Left lung (tissue), 10 donors: ENCODE results near the gene TEX51. TPM values are rescaled to one million over a fixed set of nuclear protein-coding genes. Genes with fewer than 3 reads are reported as not detected.

ENCODE experiments used
- ATAC-seq: fragments of 200-7000 bp; cut with Tn5 transposase; one replicate; pipeline ENCODE4 v1.9.1; 2020; ENCODE audit warnings: moderate library complexity
- DNase-seq, 4 donors: peaks; one replicate each; pipeline ENCODE4 v3.0.0-alpha.2; 2013 to 2020
- H3K27ac ChIP-seq, 2 donors: fragments of 200-600 bp; sonication (generic) in 1 of 2; one replicate each; pipeline versions ENCODE4 v1.5.0 to v1.8.0; 2020 to 2021
- H3K27me3 ChIP-seq, 2 donors: fragments of 200-600 bp; sonication (generic) in 1 of 2; one replicate each; pipeline versions ENCODE4 v1.5.0 to v1.8.0; 2020 to 2021
- H3K36me3 ChIP-seq, 2 donors: fragments of 200-600 bp; sonication (generic) in 1 of 2; one replicate each; pipeline versions ENCODE4 v1.5.0 to v1.8.0; 2020 to 2021
- H3K4me1 ChIP-seq, 2 donors: fragments of 200-600 bp; one replicate each; pipeline ENCODE4 v1.8.0; 2021
- H3K4me3 ChIP-seq, 2 donors: fragments of 200-600 bp; sonication (generic) in 1 of 2; one replicate each; pipeline versions ENCODE4 v1.5.0 to v1.8.0; 2020 to 2021; ENCODE audit warnings: mild to moderate bottlenecking in 1 of 2
- H3K9me3 ChIP-seq, 2 donors: fragments of 200-600 bp; sonication (generic) in 1 of 2; one replicate each; pipeline versions ENCODE4 v1.5.0 to v1.8.0; 2020 to 2021
- CTCF ChIP-seq, 2 donors: fragments of 200-600 bp; sonication (generic) in 1 of 2; IDR thresholded peaks; one replicate each; pipeline versions ENCODE4 v1.5.0 to v1.8.0; 2021; ENCODE audit warnings: antibody characterized with exemption in 2 of 2
- intact Hi-C, 2 donors: fragments of 100-400 bp; cut with DNase I; formaldehyde crosslinking; loops; one replicate each; pipeline versions ENCODE4 v1.11.2 to v1.14.2; 2022
- polyA plus RNA-seq, 6 donors: library from polyadenylated mRNA; unstranded; fragments of 120-200 nt; gene quantifications; one replicate each; pipeline ENCODE4 v1.2.1, GENCODE V29; 2013; ENCODE audit not compliant: insufficient read length in 6 of 6
- total RNA-seq, 2 donors: library from RNA; stranded (reverse); fragmentation: NEBNext Ultra II Directional; extraction: Animal tissue kit (Norgen Biotek cat#: 25700); gene quantifications; one replicate each; pipeline ENCODE4 v1.2.1, GENCODE V29; 2021
- donor health status: DM: no; HTN: yes; CAD: no.
- donor health status: DM: no; HTN: no; CAD: no.

TEX51 gene
- total and polyA plus RNA-seq, 8 donors = not detected

DNA sequence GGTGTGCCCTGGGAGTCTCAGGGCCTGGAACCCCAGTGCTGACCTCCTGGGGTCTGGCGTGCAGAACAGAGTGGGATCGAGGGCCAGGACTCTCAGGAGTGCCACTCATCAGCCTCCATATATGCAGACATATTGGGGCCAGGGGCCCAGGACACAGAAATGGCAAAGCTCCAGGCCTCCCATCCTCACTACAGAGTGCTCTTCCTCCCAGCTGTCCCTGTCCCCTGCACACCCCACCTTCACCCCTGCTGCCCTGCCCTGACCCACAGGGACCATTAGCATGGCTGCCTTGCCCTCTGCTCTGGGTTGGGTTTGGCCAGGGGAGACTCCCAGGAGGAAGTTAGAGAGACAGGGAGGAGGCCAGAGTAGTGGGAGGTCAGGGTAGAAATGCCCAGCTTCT, 2.8 kb downstream of the TEX51 start:
- no peak for TF ChIP-seq CTCF (IDR thresholded peaks at IDR 0.05)
- peaks cover 0 to 1% of the 10 kb centered on the region in 2 donors for H3K27me3 ChIP-seq
- ATAC-seq = no peak
- H3K4me3 ChIP-seq = no peak overlapping the region
- no peaks in the 10 kb centered on the region for H3K4me1 ChIP-seq
- DNase-seq = no peak
- no peaks in the 10 kb centered on the region for H3K36me3 ChIP-seq
- intact Hi-C loops = no loop called here
- no peak overlapping the region for H3K27ac ChIP-seq
- peaks cover 0 to 10% of the 10 kb centered on the region in 2 donors for H3K9me3 ChIP-seq

GRCh38 chr2:126902152-126902835, 3.6 kb downstream of the TEX51 start:
- Histone ChIP-seq H3K36me3 (no peaks in the 10 kb centered on the region), H3K4me1 (no peaks in the 10 kb centered on the region), H3K9me3 (peaks cover 0 to 10% of the 10 kb centered on the region in 2 donors), H3K27me3 (peaks cover 0 to 8% of the 10 kb centered on the region in 2 donors), H3K27ac (no peak overlapping the region), H3K4me3 (no peak overlapping the region)
- no peak for TF ChIP-seq CTCF (IDR thresholded peaks at IDR 0.05)
- DNase-seq (peak in 1 of 4 donors; percentile 3), ATAC-seq (no peak)
- intact Hi-C loops = no loop called here

GRCh38 chr2:126902859-126903258, 4.2 kb downstream of the TEX51 start:
- no peak for ATAC-seq
- intact Hi-C loops = no loop called here
- Histone ChIP-seq H3K27ac (no peak overlapping the region), H3K4me1 (no peaks in the 10 kb centered on the region), H3K36me3 (no peaks in the 10 kb centered on the region), H3K4me3 (no peak overlapping the region), H3K9me3 (peaks cover 0 to 10% of the 10 kb centered on the region in 2 donors), H3K27me3 (peaks cover 0 to 8% of the 10 kb centered on the region in 2 donors)
- no peak for DNase-seq
- TF ChIP-seq CTCF (IDR thresholded peaks at IDR 0.05) = no peak

DNA sequence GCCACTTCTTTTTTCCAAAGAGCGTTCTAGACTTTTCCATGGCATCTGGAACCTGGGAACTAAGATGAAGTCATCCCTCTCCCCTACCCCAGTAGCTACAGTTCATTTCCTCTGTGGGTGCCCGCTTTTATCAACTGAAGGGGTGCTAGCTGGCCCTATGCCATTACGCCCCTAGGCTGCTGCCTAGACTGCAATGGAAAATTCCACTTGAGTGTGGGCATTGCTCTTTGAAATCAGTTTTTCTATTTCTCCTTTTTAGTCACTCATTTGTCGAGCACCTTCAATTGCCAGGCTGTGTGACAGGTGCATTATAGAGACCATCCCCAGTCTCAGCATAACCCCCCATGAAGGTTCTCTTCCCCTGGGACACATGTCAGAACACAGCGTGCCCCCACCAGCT, 7.3 kb downstream of the TEX51 start:
- H3K4me1 ChIP-seq = no peaks in the 10 kb centered on the region
- DNase-seq (no peak), ATAC-seq (no peak)
- H3K9me3 ChIP-seq = peaks cover 0 to 10% of the 10 kb centered on the region in 2 donors
- intact Hi-C loops = no loop called here
- TF ChIP-seq CTCF (IDR thresholded peaks at IDR 0.05) = no peak
- no peak overlapping the region for H3K4me3 ChIP-seq
- no peak overlapping the region for H3K27ac ChIP-seq
- H3K36me3 ChIP-seq = no peaks in the 10 kb centered on the region
- H3K27me3 ChIP-seq = peaks cover 0 to 12% of the 10 kb centered on the region in 2 donors

- peaks cover 0 to 10% of the 10 kb centered on the region in 2 donors for H3K9me3 ChIP-seq
- H3K4me3 ChIP-seq = no peak overlapping the region
- H3K27me3 ChIP-seq = peaks cover 0 to 12% of the 10 kb centered on the region in 2 donors
- TF ChIP-seq CTCF (IDR thresholded peaks at IDR 0.05) = no peak
- ATAC-seq (no peak), DNase-seq (no peak)
- intact Hi-C loops = no loop called here
- no peaks in the 10 kb centered on the region for H3K36me3 ChIP-seq
- no peak overlapping the region for H3K27ac ChIP-seq
- H3K4me1 ChIP-seq = no peaks in the 10 kb centered on the region
These were observed 8.1 kb downstream of the TEX51 start for GRCh38 chr2:126906781-126907180.
